ENCODE measurements around the gene PRKAG2.

PRKAG2 gene

DNA sequence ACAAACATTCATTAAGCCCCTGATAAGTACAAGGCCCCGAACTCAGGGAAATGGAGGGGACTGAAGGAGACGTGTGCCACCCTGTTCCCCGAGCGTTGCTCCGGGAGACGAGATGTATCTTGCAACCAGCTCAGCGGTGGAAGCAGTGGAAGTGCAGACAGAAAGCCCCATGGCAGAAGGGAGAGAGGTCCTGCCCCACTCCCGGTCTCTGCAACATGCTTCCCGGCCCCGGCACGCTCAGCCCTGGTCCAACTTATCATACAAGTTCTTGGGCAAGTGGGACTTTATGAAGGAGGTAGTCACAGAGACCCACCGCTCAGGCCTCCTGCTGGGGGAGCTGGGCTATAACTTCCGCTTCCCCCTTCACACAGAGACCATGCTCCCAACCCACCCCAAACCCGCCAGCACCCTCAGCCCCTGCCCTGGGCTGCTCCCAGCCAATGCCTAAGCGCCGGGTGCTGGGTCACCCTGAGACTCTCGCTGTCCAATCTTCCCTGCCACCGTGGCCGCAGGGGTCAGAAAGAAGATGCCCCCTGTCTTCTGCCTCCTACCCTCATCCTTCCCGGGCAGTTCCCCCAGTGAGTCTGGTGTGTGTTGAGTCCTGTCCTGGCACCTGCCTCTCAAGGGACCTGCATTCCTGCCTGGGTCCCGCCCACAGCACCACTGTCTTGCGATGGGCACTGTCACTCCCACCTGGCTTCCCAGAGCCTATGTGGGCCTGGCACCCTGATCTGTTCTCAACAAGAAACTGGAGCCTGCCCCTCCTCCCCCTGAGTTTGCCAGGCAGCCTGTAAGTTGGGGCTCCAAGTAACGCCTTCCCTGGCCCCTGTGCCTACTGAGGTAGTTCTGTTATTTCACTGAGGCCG is 157.7 kb downstream of the PRKAG2 start:
- TF ChIP-seq, protein P1, sequence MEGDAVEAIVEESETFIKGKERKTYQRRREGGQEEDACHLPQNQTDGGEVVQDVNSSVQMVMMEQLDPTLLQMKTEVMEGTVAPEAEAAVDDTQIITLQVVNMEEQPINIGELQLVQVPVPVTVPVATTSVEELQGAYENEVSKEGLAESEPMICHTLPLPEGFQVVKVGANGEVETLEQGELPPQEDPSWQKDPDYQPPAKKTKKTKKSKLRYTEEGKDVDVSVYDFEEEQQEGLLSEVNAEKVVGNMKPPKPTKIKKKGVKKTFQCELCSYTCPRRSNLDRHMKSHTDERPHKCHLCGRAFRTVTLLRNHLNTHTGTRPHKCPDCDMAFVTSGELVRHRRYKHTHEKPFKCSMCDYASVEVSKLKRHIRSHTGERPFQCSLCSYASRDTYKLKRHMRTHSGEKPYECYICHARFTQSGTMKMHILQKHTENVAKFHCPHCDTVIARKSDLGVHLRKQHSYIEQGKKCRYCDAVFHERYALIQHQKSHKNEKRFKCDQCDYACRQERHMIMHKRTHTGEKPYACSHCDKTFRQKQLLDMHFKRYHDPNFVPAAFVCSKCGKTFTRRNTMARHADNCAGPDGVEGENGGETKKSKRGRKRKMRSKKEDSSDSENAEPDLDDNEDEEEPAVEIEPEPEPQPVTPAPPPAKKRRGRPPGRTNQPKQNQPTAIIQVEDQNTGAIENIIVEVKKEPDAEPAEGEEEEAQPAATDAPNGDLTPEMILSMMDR (IDR thresholded peaks at IDR 0.05): no peak
- Histone ChIP-seq H3K4me3 (ENCODE audit: low read depth in 1 of 2, low read length in 1 of 2) (no peak overlapping the region), H3K9me3 (no peaks in the 10 kb centered on the region), H3K36me3 (no peaks in the 10 kb centered on the region), H3K4me1 (ENCODE audit: control insufficient read depth in 1 of 2, insufficient read depth in 1 of 2, low read depth in 1 of 2, low read length in 1 of 2) (no peaks in the 10 kb centered on the region), H3K27me3 (no peaks in the 10 kb centered on the region), H3K27ac (no peak overlapping the region)

DNA sequence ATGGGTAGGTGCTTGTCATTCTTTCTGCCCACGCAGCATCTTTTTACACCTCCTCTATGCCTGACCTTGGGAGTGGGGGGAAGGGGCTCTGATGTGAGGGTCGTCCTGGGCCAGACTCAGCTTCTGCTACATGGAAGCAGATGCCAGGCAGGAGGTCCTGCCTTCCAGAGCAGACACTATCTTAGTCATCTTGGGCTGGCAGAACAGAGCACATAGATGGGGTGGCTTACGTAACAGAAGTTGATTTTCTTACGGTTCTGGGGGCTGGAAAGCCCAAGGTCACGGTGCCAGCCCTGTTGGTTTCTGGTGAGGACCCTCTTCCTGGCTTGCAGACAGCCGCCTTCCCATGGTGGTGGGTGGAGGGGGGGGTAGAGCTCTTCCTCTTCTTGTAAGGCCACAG is 159.0 kb downstream of the PRKAG2 start:
- TF ChIP-seq, protein P1 (IDR thresholded peaks at IDR 0.05): no peak
- Histone ChIP-seq H3K4me3 (ENCODE audit: low read depth in 1 of 2, low read length in 1 of 2) (no peak overlapping the region), H3K4me1 (ENCODE audit: control insufficient read depth in 1 of 2, insufficient read depth in 1 of 2, low read depth in 1 of 2, low read length in 1 of 2) (no peaks in the 10 kb centered on the region), H3K27ac (no peak overlapping the region), H3K9me3 (no peaks in the 10 kb centered on the region), H3K27me3 (no peaks in the 10 kb centered on the region), H3K36me3 (no peaks in the 10 kb centered on the region)

DNA sequence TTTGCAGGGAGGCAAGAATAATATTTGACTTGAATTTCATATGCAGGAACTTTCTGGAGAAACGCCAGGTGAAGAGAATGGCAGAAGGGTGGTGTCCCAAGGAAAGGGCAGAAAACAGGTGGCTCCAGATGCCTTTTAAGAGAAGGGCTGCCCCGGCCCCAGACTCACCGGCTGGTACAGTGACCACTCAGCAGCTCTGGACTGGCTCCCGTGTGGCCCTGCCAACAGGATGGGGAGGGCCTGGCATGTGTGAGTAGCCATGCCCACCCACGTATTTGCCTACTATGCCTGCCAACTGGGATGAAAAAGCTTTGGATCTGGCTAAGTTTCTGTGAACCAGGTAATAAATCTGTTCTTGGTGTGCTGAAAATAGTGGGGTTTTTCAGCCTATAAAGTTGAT is 159.5 kb downstream of the PRKAG2 start:
- H3K4me1 ChIP-seq (ENCODE audit: control insufficient read depth in 1 of 2, insufficient read depth in 1 of 2, low read depth in 1 of 2, low read length in 1 of 2): no peaks in the 10 kb centered on the region
- H3K4me3 ChIP-seq (ENCODE audit: low read depth in 1 of 2, low read length in 1 of 2): no peak overlapping the region
- no peaks in the 10 kb centered on the region for H3K36me3 ChIP-seq
- TF ChIP-seq, protein P1 (IDR thresholded peaks at IDR 0.05): no peak
- H3K27ac ChIP-seq: no peak overlapping the region
- no peaks in the 10 kb centered on the region for H3K27me3 ChIP-seq
- H3K9me3 ChIP-seq: no peaks in the 10 kb centered on the region

DNA sequence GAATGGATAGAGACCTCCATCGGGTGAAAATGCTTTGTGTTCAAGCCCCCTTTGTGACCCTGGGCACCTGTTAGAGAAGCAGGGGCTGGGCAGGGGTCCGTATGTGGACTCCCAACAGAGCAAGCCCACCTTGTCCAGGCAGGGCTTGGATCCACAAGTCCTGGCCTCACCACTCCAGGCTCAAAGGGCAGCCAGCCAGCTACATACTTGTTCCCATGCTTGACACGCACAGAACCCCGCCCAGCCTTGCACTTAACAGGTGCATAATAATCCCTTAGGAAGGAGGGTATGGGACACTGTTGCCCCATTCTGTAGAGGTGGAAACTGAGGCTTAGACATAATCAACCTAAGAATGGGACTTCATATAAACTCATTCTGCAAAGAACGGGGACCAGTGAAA is 160.6 kb downstream of the PRKAG2 start:
- Histone ChIP-seq H3K27me3 (no peaks in the 10 kb centered on the region), H3K36me3 (no peaks in the 10 kb centered on the region), H3K9me3 (no peaks in the 10 kb centered on the region), H3K4me3 (ENCODE audit: low read depth in 1 of 2, low read length in 1 of 2) (no peak overlapping the region), H3K27ac (no peak overlapping the region), H3K4me1 (ENCODE audit: control insufficient read depth in 1 of 2, insufficient read depth in 1 of 2, low read depth in 1 of 2, low read length in 1 of 2) (no peaks in the 10 kb centered on the region)
- TF ChIP-seq, protein P1 (IDR thresholded peaks at IDR 0.05): no peak

DNA sequence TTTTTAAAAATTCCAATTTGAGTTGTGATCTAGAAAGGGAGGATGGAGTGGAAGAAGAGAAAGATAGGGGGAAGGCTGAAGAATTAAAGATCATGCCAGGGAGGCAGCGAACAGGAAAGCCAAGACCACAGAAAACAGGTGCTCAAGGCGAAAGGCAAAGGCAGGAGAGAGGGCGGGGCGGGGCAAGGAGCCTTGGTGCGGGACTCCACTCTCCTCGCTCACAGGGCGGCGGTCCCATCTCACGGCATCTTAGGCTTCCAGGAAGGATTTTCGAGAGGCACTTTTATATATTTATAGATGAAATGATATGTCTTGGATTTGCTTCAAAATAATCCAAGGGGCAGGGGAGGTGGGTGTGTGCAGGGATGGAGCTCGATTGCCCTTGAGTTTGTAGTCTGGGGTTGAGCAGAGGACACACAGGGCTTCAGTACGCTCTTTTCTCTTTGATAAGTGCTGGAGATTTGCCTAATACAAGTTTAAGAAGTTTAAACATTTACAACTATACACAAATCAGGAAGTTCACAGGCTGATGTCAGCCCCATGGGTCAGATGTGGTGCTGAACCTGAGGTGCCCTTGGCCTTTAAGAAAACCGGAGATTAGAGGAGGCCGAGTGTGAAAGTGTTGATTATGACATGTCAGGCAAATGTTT is 161.1 kb downstream of the PRKAG2 start:
- Histone ChIP-seq H3K4me3 (ENCODE audit: low read depth in 1 of 2, low read length in 1 of 2) (no peak overlapping the region), H3K27me3 (no peaks in the 10 kb centered on the region), H3K4me1 (ENCODE audit: control insufficient read depth in 1 of 2, insufficient read depth in 1 of 2, low read depth in 1 of 2, low read length in 1 of 2) (no peaks in the 10 kb centered on the region), H3K27ac (no peak overlapping the region), H3K36me3 (no peaks in the 10 kb centered on the region), H3K9me3 (no peaks in the 10 kb centered on the region)
- TF ChIP-seq, protein P1 (IDR thresholded peaks at IDR 0.05): no peak

Measured in neutrophil (primary cell).